SK-N-SH (cell line): ENCODE results near the gene TACSTD2. TPM values are rescaled to one million over a fixed set of nuclear protein-coding genes. Genes with fewer than 3 reads are reported as not detected.

Experiments used
- CTCF ChIA-PET: fragments of 300-600, 350-600 bp; formaldehyde crosslinking; extraction: SDS; loops from one replicate; lab custom pipeline; 2021; lab: Yijun Ruan, JAX
- POLR2A ChIA-PET: fragments of 350-600 bp; sonication (Branson Sonifier 250); formaldehyde crosslinking; extraction: SDS; loops from one replicate; lab custom pipeline; 2020; ENCODE audit warnings: antibody characterized with exemption, inconsistent platforms; lab: Yijun Ruan, JAX
- DNase-seq: peaks from one replicate; pipeline ENCODE4 v3.0.0; 2012
- H2AFZ ChIP-seq: fragments of 200-600 bp; sonication (generic); 2 replicates; pipeline ENCODE4 v1.8.1; 2016; ENCODE audit warnings: antibody characterized with exemption, mild to moderate bottlenecking, low read depth
- H3F3A ChIP-seq: fragments of 200-600 bp; sonication (generic); replicated peaks from 2 replicates; pipeline ENCODE3; 2016; ENCODE audit warnings: antibody characterized with exemption, mild to moderate bottlenecking; ENCODE audit not compliant: insufficient read depth
- H3K27ac ChIP-seq, 2 experiments: fragments of 200-500 bp in 1 of 2; fragments of 200-600 bp in 1 of 2; sonication (Bioruptor generic) in 1 of 2; sonication (generic), shearing (Covaris generic) in 1 of 2; 2 replicates each; pipeline versions ENCODE4 v1.5.1 to v1.6.1; 2014 to 2016; ENCODE audit warnings: low read depth in 2 of 2, inconsistent platforms in 1 of 2, low read length in 1 of 2, mild to moderate bottlenecking in 1 of 2, mixed read lengths in 1 of 2
- H3K27me3 ChIP-seq: fragments of 200-600 bp; sonication (generic), shearing (Covaris generic); 2 replicates; pipeline ENCODE4 v1.6.1; 2016; ENCODE audit warnings: mixed run types; ENCODE audit not compliant: insufficient read depth
- H3K36me3 ChIP-seq, 2 experiments: fragments of 200-500 bp in 1 of 2; fragments of 200-600 bp in 1 of 2; sonication (Bioruptor generic) in 1 of 2; sonication (generic) in 1 of 2; replicated peaks in 1 of 2; 2 replicates each; pipeline versions ENCODE3 to v1.5.1; 2014 to 2016; ENCODE audit warnings: low read length in 1 of 2, mild to moderate bottlenecking in 1 of 2; ENCODE audit not compliant: insufficient read depth in 2 of 2, control insufficient read depth in 1 of 2
- H3K4me1 ChIP-seq, 2 experiments: fragments of 200-500 bp in 1 of 2; fragments of 200-600 bp in 1 of 2; sonication (Bioruptor generic) in 1 of 2; sonication (generic), shearing (Covaris generic) in 1 of 2; 2 replicates each; pipeline versions ENCODE4 v1.5.1 to v1.6.1; 2014 to 2016; ENCODE audit warnings: low read depth in 1 of 2, low read length in 1 of 2, mixed run types in 1 of 2; ENCODE audit not compliant: insufficient read depth in 2 of 2, control insufficient read depth in 1 of 2
- H3K4me2 ChIP-seq: fragments of 200-600 bp; sonication (generic), shearing (Covaris generic); 2 replicates; pipeline ENCODE4 v1.6.1; 2017; ENCODE audit warnings: mixed run types
- H3K4me3 ChIP-seq, 2 experiments: fragments of 200-500 bp in 1 of 2; fragments of 200-600 bp in 1 of 2; sonication (Bioruptor generic) in 1 of 2; sonication (generic), shearing (Covaris generic) in 1 of 2; 2 replicates each; pipeline versions ENCODE4 v1.5.1 to v1.8.1; 2014 to 2016; ENCODE audit warnings: low read depth in 2 of 2, inconsistent platforms in 1 of 2, low read length in 1 of 2, mild to moderate bottlenecking in 1 of 2, mixed read lengths in 1 of 2, moderate library complexity in 1 of 2
- H3K79me2 ChIP-seq: fragments of 200-600 bp; sonication (generic); 2 replicates; pipeline ENCODE4 v1.8.1; 2017; ENCODE audit warnings: mild to moderate bottlenecking; ENCODE audit not compliant: insufficient read depth
- H3K9ac ChIP-seq: fragments of 200-600 bp; sonication (generic); 2 replicates; pipeline ENCODE4 v1.6.1; 2017; ENCODE audit warnings: mixed run types
- H3K9me2 ChIP-seq: fragments of 200-600 bp; sonication (generic); 2 replicates; pipeline ENCODE4 v1.6.1; 2017; ENCODE audit warnings: mixed run types
- H3K9me3 ChIP-seq: fragments of 200-600 bp; sonication (generic); 2 replicates; pipeline ENCODE4 v1.6.1; 2017; ENCODE audit warnings: mixed run types, mild to moderate bottlenecking, moderate library complexity
- H4K20me1 ChIP-seq: fragments of 200-600 bp; sonication (generic); 2 replicates; pipeline ENCODE4 v1.6.1; 2017; ENCODE audit warnings: mild to moderate bottlenecking, mixed run types; ENCODE audit not compliant: insufficient read depth
- CHD2 ChIP-seq: fragments of 150-350 bp; IDR thresholded peaks from 2 replicates; pipeline ENCODE4 v1.6.1; 2018; ENCODE audit warnings: low read length; ENCODE audit not compliant: partially characterized antibody
- ELF1 ChIP-seq: IDR thresholded peaks from 2 replicates; pipeline ENCODE4 v1.4.0; 2012
- FOXM1 ChIP-seq: IDR thresholded peaks from 2 replicates; pipeline ENCODE4 v1.4.0; 2012; ENCODE audit warnings: low read depth, mild to moderate bottlenecking
- GABPA ChIP-seq: IDR thresholded peaks from 2 replicates; pipeline ENCODE4 v1.4.0; 2012; ENCODE audit warnings: low read depth, mild to moderate bottlenecking
- JUND ChIP-seq: IDR thresholded peaks from 2 replicates; pipeline ENCODE4 v1.4.0; 2012
- MEF2A ChIP-seq: IDR thresholded peaks from 2 replicates; pipeline ENCODE4 v1.4.0; 2012; ENCODE audit warnings: low read depth, borderline replicate concordance
- MXI1 ChIP-seq: IDR thresholded peaks from 2 replicates; pipeline ENCODE4 v1.6.1; 2012; ENCODE audit warnings: mild to moderate bottlenecking, low read depth, low read length, improper control_type of control experiment
- NFIC ChIP-seq: IDR thresholded peaks from 2 replicates; pipeline ENCODE4 v1.4.0; 2012; ENCODE audit warnings: borderline replicate concordance
- POLR2AphosphoS5 ChIP-seq: IDR thresholded peaks from 2 replicates; pipeline ENCODE4 v1.6.1; 2012; ENCODE audit warnings: low read depth, low read length
- RAD21 ChIP-seq: IDR thresholded peaks from 2 replicates; pipeline ENCODE4 v1.6.1; 2012; ENCODE audit warnings: mild to moderate bottlenecking, low read length
- RFX5 ChIP-seq: IDR thresholded peaks from 2 replicates; pipeline ENCODE4 v1.6.1; 2012; ENCODE audit warnings: mild to moderate bottlenecking, improper control_type of control experiment, low read length
- SIN3A ChIP-seq: IDR thresholded peaks from 2 replicates; pipeline ENCODE4 v1.6.1; 2012; ENCODE audit warnings: low read depth, mild to moderate bottlenecking, low read length, moderate library complexity, borderline replicate concordance
- SMC3 ChIP-seq: IDR thresholded peaks from 2 replicates; pipeline ENCODE4 v1.6.1; 2012; ENCODE audit warnings: low read depth, low read length, improper control_type of control experiment
- TCF12 ChIP-seq: IDR thresholded peaks from 2 replicates; pipeline ENCODE4 v1.4.0; 2012
- TEAD4 ChIP-seq: IDR thresholded peaks from 2 replicates; pipeline ENCODE4 v1.4.0; 2012; ENCODE audit warnings: mild to moderate bottlenecking, borderline replicate concordance; ENCODE audit not compliant: insufficient read depth
- YY1 ChIP-seq: IDR thresholded peaks from 2 replicates; pipeline ENCODE4 v1.4.0; 2012; ENCODE audit warnings: low read depth, mild to moderate bottlenecking
- WGBS: methylation state at CpG from one replicate; pipeline ENCODE4 v1.1.6; 2017; ENCODE audit warnings: low lambda C conversion rate; 5-methylcytosine and 5-hydroxymethylcytosine counted together
- polyA plus RNA-seq, 3 experiments: library from polyadenylated mRNA; depleted of rRNA; stranded (reverse); fragments of >200 nt; gene quantifications; 2 replicates each; pipeline ENCODE4 v1.2.3, GENCODE V29; 2012
- TF ChIP-seq, protein P1 (sequence below): IDR thresholded peaks from 2 replicates; pipeline ENCODE4 v1.4.0; 2012; ENCODE audit warnings: low read depth, borderline replicate concordance
- TF ChIP-seq, protein P2 (sequence below): IDR thresholded peaks from 2 replicates; pipeline ENCODE4 v1.4.0; 2012; ENCODE audit warnings: low read depth
- TF ChIP-seq, protein P3 (sequence below): IDR thresholded peaks from 2 replicates; pipeline ENCODE4; 2012

TACSTD2 gene
- polyA plus RNA-seq, 1 of the 3 experiments (the other 2 are of a cell fraction) = 0.02 TPM

DNA sequence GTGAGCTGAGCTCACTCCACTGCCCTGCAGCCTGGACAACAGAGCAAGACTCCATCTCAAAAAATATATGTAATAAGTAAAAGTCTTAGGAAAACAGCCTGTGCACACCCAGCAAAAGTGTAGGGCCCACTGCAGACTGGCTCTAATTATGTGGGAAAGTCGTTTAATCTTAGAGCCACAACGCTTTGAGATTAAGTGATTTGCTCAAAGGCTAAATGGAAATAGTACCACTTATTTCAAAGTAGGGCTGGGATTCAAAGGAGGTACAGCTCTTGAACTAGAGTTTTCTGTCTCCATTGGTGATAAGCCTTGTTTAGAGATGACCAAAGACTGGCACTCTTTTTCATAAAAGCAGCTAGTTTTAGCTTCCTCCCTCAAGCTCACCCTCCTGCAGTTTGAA lies 2.2 kb downstream of the TACSTD2 start:
- no peaks in the 10 kb centered on the region for H3K79me2 ChIP-seq
- H2AFZ ChIP-seq = no peak overlapping the region
- POLR2A ChIA-PET = no interaction called here
- DNase-seq = no peak
- no peaks in the 10 kb centered on the region for H3K36me3 ChIP-seq
- 65% methylated on average over 2 of the region's 2 CpGs for WGBS
- no peak overlapping the region for H3K4me3 ChIP-seq
- no peaks in the 10 kb centered on the region for H3K27me3 ChIP-seq
- H3K27ac ChIP-seq = no peak overlapping the region
- H4K20me1 ChIP-seq = no peaks in the 10 kb centered on the region
- H3K9ac ChIP-seq = no peak overlapping the region
- CTCF ChIA-PET = interaction anchor here (1.6 kb wide), 1 partner anchor 78 kb away, joined by 4 read pairs; no protein-coding TSS in a partner anchor
- H3K9me2 ChIP-seq = no peaks in the 10 kb centered on the region
- H3K4me1 ChIP-seq = no peaks in the 10 kb centered on the region; a peak in 1 of 4 replicates
- H3F3A ChIP-seq = no peaks in the 10 kb centered on the region
- TF ChIP-seq NFIC (no peak), TCF12 (no peak), RFX5 (no peak), JUND (no peak), MXI1 (no peak), CHD2 (no peak), FOXM1 (no peak), RAD21 (no peak), ELF1 (no peak), TEAD4 (no peak), YY1 (no peak), POLR2AphosphoS5 (no peak), GABPA (no peak), SIN3A (no peak), SMC3 (no peak), MEF2A (no peak)
- TF ChIP-seq, protein P1, sequence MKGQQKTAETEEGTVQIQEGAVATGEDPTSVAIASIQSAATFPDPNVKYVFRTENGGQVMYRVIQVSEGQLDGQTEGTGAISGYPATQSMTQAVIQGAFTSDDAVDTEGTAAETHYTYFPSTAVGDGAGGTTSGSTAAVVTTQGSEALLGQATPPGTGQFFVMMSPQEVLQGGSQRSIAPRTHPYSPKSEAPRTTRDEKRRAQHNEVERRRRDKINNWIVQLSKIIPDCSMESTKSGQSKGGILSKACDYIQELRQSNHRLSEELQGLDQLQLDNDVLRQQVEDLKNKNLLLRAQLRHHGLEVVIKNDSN = no peak
- TF ChIP-seq, protein P2, sequence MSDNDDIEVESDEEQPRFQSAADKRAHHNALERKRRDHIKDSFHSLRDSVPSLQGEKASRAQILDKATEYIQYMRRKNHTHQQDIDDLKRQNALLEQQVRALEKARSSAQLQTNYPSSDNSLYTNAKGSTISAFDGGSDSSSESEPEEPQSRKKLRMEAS = no peak
- TF ChIP-seq, protein P3, sequence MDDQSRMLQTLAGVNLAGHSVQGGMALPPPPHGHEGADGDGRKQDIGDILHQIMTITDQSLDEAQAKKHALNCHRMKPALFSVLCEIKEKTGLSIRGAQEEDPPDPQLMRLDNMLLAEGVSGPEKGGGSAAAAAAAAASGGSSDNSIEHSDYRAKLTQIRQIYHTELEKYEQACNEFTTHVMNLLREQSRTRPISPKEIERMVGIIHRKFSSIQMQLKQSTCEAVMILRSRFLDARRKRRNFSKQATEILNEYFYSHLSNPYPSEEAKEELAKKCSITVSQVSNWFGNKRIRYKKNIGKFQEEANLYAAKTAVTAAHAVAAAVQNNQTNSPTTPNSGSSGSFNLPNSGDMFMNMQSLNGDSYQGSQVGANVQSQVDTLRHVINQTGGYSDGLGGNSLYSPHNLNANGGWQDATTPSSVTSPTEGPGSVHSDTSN = no peak
- H3K4me2 ChIP-seq = no peak overlapping the region
- no peaks in the 10 kb centered on the region for H3K9me3 ChIP-seq
